Kidney epithelial cell (primary cell): Measurements from ENCODE around the gene PTTG2. TPM values are rescaled to one million over a fixed set of nuclear protein-coding genes. Genes with fewer than 3 reads are reported as not detected.

Source experiments
- DNase-seq: peaks from one replicate; pipeline ENCODE4 v3.0.0-alpha.2; 2010; ENCODE audit warnings: low read depth
- H3K27me3 ChIP-seq: 2 replicates; pipeline ENCODE4 v1.6.0; 2011; ENCODE audit warnings: low read length; ENCODE audit not compliant: control insufficient read depth, insufficient read depth
- H3K36me3 ChIP-seq: 2 replicates; pipeline ENCODE4 v1.5.1; 2011; ENCODE audit warnings: low read length; ENCODE audit not compliant: control insufficient read depth, insufficient read depth
- H3K4me3 ChIP-seq: 2 replicates; pipeline ENCODE4 v1.5.1; 2011; ENCODE audit warnings: low read depth, mild to moderate bottlenecking, control low read depth, low read length
- total RNA-seq: library from RNA; depleted of rRNA; stranded (reverse); fragments of >200 nt; gene quantifications from 2 replicates; pipeline ENCODE4 v1.2.3, GENCODE V29; 2015
- TF ChIP-seq, protein P1 (sequence below): IDR thresholded peaks from 2 replicates; pipeline ENCODE4 v1.5.1; 2011; ENCODE audit warnings: mild to moderate bottlenecking, moderate library complexity, low read length, control low read depth, inconsistent platforms; ENCODE audit not compliant: insufficient read depth, poor library complexity, severe bottlenecking

Gene PTTG2
- total RNA-seq, 1 donor from 2014 or later: not detected

DNA sequence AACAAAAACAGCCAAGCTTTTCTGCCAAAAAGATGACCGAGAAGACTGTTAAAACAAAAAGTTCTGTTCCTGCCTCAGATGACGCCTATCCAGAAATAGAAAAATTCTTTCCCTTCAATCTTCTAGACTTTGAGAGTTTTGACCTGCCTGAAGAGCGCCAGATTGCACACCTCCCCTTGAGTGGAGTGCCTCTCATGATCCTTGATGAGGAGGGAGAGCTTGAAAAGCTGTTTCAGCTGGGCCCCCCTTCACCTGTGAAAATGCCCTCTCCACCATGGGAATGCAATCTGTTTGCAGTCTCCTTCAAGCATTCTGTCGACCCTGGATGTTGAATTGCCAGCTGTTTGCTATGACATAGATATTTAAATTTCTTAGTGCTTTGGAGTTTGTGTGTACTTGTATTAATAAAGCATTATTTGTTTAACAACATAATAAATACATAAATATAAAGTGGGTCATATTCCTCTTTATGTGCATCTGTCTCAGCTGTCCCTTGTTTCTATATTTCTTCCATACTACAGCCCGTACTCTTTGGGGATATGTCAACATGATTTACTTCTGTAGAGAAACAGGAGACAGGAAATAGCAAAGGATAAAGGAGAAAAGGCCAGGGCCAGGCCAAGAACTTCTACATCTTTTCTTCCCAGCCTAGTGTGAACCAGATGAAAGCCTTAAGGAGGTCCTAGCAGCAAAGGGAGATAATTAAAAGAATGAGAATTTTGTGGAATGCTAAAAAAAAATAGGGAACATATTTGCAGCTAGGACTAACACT lies 667 bp downstream of the PTTG2 start:
- TF ChIP-seq, protein P1, sequence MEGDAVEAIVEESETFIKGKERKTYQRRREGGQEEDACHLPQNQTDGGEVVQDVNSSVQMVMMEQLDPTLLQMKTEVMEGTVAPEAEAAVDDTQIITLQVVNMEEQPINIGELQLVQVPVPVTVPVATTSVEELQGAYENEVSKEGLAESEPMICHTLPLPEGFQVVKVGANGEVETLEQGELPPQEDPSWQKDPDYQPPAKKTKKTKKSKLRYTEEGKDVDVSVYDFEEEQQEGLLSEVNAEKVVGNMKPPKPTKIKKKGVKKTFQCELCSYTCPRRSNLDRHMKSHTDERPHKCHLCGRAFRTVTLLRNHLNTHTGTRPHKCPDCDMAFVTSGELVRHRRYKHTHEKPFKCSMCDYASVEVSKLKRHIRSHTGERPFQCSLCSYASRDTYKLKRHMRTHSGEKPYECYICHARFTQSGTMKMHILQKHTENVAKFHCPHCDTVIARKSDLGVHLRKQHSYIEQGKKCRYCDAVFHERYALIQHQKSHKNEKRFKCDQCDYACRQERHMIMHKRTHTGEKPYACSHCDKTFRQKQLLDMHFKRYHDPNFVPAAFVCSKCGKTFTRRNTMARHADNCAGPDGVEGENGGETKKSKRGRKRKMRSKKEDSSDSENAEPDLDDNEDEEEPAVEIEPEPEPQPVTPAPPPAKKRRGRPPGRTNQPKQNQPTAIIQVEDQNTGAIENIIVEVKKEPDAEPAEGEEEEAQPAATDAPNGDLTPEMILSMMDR: no peak
- DNase-seq: no peak
- no peaks in the 10 kb centered on the region for H3K36me3 ChIP-seq
- H3K4me3 ChIP-seq: no peak overlapping the region
- H3K27me3 ChIP-seq: no peaks in the 10 kb centered on the region

DNA sequence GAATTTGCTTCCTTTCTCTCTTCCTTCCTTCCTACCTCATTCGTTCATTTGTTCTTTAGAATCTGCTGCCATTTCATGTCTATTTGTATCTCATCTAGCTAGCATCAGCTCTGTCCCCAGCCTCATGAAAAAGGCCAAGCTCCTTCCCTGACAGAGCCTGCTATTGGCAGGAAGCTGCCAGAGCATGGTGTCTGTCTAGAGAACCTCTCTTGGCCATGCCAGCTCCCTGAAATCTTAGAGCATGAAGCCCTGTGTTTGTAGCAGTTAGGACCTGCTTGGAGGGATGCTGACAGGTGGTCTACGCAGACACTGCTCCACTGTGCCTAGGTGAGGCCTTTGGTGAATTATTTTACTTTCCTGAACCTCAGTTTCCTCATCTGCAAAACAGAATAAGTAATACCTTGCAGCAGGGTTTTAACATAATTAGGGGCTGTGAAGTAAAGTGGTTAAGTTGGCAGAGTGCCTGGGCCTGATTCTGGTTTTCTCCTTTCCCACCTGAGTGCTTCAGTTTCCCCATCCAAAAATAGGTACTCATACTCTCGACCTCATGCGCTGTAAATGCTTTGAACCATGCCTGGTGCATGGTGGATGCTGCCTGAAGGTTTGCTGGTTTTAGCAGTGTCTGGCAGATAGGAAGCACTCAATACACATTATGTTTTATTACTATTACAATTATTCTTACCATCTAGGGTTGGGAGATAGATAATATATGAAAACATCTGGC lies 4.7 kb downstream of the PTTG2 start:
- TF ChIP-seq, protein P1: no peak
- H3K36me3 ChIP-seq: no peaks in the 10 kb centered on the region
- no peak for DNase-seq
- no peak overlapping the region for H3K4me3 ChIP-seq
- H3K27me3 ChIP-seq: no peaks in the 10 kb centered on the region

GRCh38 chr4:37966044-37966443 lies 5.8 kb downstream of the PTTG2 start:
- no peaks in the 10 kb centered on the region for H3K36me3 ChIP-seq

GRCh38 chr4:37967736-37968135 lies 7.5 kb downstream of the PTTG2 start:
- no peaks in the 10 kb centered on the region for H3K27me3 ChIP-seq
- H3K36me3 ChIP-seq: no peaks in the 10 kb centered on the region
- H3K4me3 ChIP-seq: no peak overlapping the region
- TF ChIP-seq, protein P1: no peak
- DNase-seq: no peak

More at GRCh38 chr4:37966044-37966443, 5.8 kb downstream of the PTTG2 start:
- TF ChIP-seq, protein P1: no peak
- Histone ChIP-seq H3K4me3 (no peak overlapping the region), H3K27me3 (no peaks in the 10 kb centered on the region)
- DNase-seq: no peak

DNA sequence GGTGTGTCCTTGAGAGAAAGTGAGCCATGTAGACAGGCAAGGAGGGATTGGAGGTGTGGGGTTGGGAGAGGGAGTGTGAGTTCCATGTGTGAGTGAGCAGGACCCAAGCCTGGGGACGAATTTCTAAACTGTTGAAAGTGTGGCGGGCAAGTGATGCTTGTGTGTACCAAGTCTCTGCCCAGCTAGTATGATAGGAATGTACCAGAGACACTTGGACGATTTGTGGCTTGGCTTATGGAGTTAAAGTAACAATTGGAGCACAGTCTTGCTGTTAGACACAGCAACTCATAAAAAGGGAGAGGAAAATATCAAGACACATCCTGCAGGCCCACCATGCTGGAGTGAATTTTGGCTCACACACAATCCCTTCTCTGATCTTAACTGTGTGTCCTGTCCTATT lies 8.5 kb downstream of the PTTG2 start:
- Histone ChIP-seq H3K27me3 (no peaks in the 10 kb centered on the region), H3K4me3 (no peak overlapping the region), H3K36me3 (no peaks in the 10 kb centered on the region)
- DNase-seq: no peak
- TF ChIP-seq, protein P1: no peak
